Astrocyte (in vitro differentiated cells and primary cell): ENCODE data around the gene FSTL3. TPM values are rescaled to one million over a fixed set of nuclear protein-coding genes. Genes with fewer than 3 reads are reported as not detected.

Experiments
- DNase-seq: peaks from one replicate; pipeline ENCODE4 v3.0.0-alpha.2; 2010; ENCODE audit warnings: low read depth
- FAIRE-seq: peaks from 2 replicates; lab custom pipeline; 2011; peaks lifted over from hg19 to GRCh38; lab: Jason Lieb, UNC
- H2AFZ ChIP-seq: 2 replicates; pipeline ENCODE4 v1.6.0; 2012; ENCODE audit warnings: low read depth, low read length, inconsistent platforms
- H3K27ac ChIP-seq: 2 replicates; pipeline ENCODE4 v1.5.1; 2011; ENCODE audit warnings: low read depth, low read length, inconsistent platforms
- H3K27me3 ChIP-seq: 2 replicates; pipeline ENCODE4 v1.6.0; 2011; ENCODE audit warnings: low read length, inconsistent platforms; ENCODE audit not compliant: insufficient read depth
- H3K36me3 ChIP-seq: 2 replicates; pipeline ENCODE4 v1.5.1; 2011; ENCODE audit warnings: low read length, inconsistent platforms; ENCODE audit not compliant: insufficient read depth
- H3K4me1 ChIP-seq: 2 replicates; pipeline ENCODE4 v1.5.1; 2011; ENCODE audit warnings: low read length, inconsistent platforms; ENCODE audit not compliant: insufficient read depth
- H3K4me2 ChIP-seq: 2 replicates; pipeline ENCODE4 v1.6.0; 2012; ENCODE audit warnings: low read length, inconsistent platforms
- H3K4me3 ChIP-seq: 2 replicates; pipeline ENCODE4 v1.5.1; 2011; ENCODE audit warnings: low read depth, mild to moderate bottlenecking, low read length, inconsistent platforms; ENCODE audit not compliant: insufficient read depth
- H3K79me2 ChIP-seq: 2 replicates; pipeline ENCODE4 v1.6.0; 2012; ENCODE audit warnings: mild to moderate bottlenecking, low read length, inconsistent platforms; ENCODE audit not compliant: insufficient read depth
- H3K9ac ChIP-seq: 2 replicates; pipeline ENCODE4 v1.6.0; 2012; ENCODE audit warnings: mild to moderate bottlenecking, low read length, inconsistent platforms
- H3K9me3 ChIP-seq: 2 replicates; pipeline ENCODE4 v1.5.1; 2012; ENCODE audit warnings: low read depth, mild to moderate bottlenecking, low read length, inconsistent platforms; ENCODE audit not compliant: insufficient read depth
- H4K20me1 ChIP-seq: 2 replicates; pipeline ENCODE4 v1.6.0; 2012; ENCODE audit warnings: low read length, inconsistent platforms; ENCODE audit not compliant: insufficient read depth
- H3K27ac Mint-ChIP-seq: one replicate; pipeline ENCODE4 v1.8.0; 2021; ENCODE audit warnings: mild to moderate bottlenecking, mixed read lengths; ENCODE audit not compliant: unreplicated experiment
- H3K27me3 Mint-ChIP-seq: one replicate; pipeline ENCODE4 v1.8.0; 2021; ENCODE audit warnings: low read depth, mixed read lengths; ENCODE audit not compliant: unreplicated experiment
- H3K36me3 Mint-ChIP-seq: one replicate; pipeline ENCODE4 v1.8.0; 2021; ENCODE audit warnings: low read depth, mixed read lengths; ENCODE audit not compliant: unreplicated experiment
- H3K4me1 Mint-ChIP-seq: one replicate; pipeline ENCODE4 v1.8.0; 2021; ENCODE audit warnings: low read depth, mixed read lengths; ENCODE audit not compliant: unreplicated experiment
- H3K4me3 Mint-ChIP-seq: one replicate; pipeline ENCODE4 v1.8.0; 2021; ENCODE audit warnings: mild to moderate bottlenecking, moderate library complexity, mixed read lengths; ENCODE audit not compliant: unreplicated experiment
- H3K9me3 Mint-ChIP-seq: one replicate; pipeline ENCODE4 v1.8.0; 2021; ENCODE audit warnings: mild to moderate bottlenecking, mixed read lengths; ENCODE audit not compliant: unreplicated experiment
- CTCF ChIP-seq: IDR thresholded peaks from 2 replicates; pipeline ENCODE4 v1.5.1; 2011; ENCODE audit warnings: low read depth, mild to moderate bottlenecking, inconsistent platforms, low read length, moderate library complexity; ENCODE audit not compliant: insufficient read depth
- EZH2 ChIP-seq: IDR thresholded peaks from 2 replicates; pipeline ENCODE4 v1.6.1; 2012; ENCODE audit warnings: mild to moderate bottlenecking, low read length, inconsistent platforms; ENCODE audit not compliant: insufficient read depth
- total RNA-seq: library from RNA; stranded (reverse); gene quantifications from 2 replicates; pipeline ENCODE4 v1.2.1, GENCODE V29; 2021

Gene FSTL3
- total RNA-seq, 1 donor from 2014 or later = 72.0 TPM

- DNase-seq (no peak), FAIRE-seq (no peak)
- Histone ChIP-seq H3K9ac (no peak overlapping the region), H4K20me1 (peaks cover 9% of the 10 kb centered on the region), H3K79me2 (no peaks in the 10 kb centered on the region), H2AFZ (no peak overlapping the region), H3K4me1 (no peaks in the 10 kb centered on the region), H3K36me3 (no peaks in the 10 kb centered on the region), H3K4me3 (no peak overlapping the region), H3K27ac (no peak overlapping the region), H3K9me3 (no peaks in the 10 kb centered on the region), H3K27me3 (no peaks in the 10 kb centered on the region), H3K4me2 (no peak overlapping the region)
- H3K27ac Mint-ChIP-seq = no peak overlapping the region
- TF ChIP-seq CTCF = no peak
- no peak for TF ChIP-seq EZH2
- no peaks in the 10 kb centered on the region for H3K27me3 Mint-ChIP-seq
- H3K4me3 Mint-ChIP-seq = no peak overlapping the region
- H3K9me3 Mint-ChIP-seq = no peaks in the 10 kb centered on the region
- H3K36me3 Mint-ChIP-seq = peaks cover 15% of the 10 kb centered on the region
- H3K4me1 Mint-ChIP-seq = no peaks in the 10 kb centered on the region
Observed at GRCh38 chr19:731000-731399, 54.8 kb downstream of the FSTL3 start.

DNA sequence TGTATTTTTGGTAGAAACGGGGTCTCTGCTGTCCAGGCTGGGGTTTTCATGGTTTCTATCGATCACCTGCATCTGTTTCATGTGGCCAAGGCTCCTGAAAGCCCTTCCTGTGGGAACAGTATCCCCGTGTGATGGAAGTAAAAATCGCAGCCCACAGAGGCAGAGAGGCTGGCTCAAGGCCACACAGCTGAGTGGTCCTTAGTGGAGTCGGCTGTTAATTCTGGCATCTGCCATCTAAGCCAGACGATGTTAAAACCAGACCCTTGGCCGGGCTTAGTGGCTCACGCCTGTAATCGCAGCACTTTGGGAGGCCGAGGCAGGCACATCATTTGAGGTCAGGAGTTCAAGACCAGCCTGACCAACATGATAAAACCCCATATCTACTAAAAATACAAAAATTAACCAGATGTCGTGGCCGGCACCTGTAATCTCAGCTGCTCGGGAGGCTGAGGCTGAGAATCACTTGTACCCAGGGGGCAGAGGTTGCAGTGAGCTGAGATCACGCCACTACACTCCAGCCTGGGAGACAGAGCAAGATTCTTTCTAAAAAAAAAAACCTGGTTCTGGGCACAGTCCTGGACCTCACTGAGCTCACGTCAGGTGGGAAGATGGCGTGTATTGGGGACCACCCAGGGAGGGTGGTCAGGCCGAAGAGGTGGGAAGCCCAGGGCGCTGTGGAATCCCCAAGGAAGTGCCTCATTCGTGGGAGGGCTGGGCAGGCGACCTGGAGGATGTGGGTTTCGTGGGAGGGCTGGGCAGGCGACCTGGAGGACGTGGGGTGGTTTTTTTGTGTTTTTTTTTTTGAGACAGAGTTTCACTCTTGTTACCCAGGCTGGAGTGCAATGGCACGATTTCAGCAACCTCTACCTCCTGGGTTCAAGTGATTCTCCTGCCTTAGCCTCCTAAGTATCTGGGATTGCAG, 56.2 kb downstream of the FSTL3 start:
- Histone ChIP-seq H3K9me3 (no peaks in the 10 kb centered on the region), H3K79me2 (no peaks in the 10 kb centered on the region), H3K36me3 (no peaks in the 10 kb centered on the region), H3K4me1 (no peaks in the 10 kb centered on the region), H3K27me3 (no peaks in the 10 kb centered on the region), H3K9ac (no peak overlapping the region), H3K4me2 (no peak overlapping the region), H3K27ac (no peak overlapping the region), H4K20me1 (peaks cover 3% of the 10 kb centered on the region), H2AFZ (no peak overlapping the region), H3K4me3 (no peak overlapping the region)
- Mint-ChIP-seq H3K9me3 (no peaks in the 10 kb centered on the region), H3K4me3 (no peak overlapping the region), H3K36me3 (peaks cover 12% of the 10 kb centered on the region), H3K27ac (no peak overlapping the region), H3K4me1 (no peaks in the 10 kb centered on the region), H3K27me3 (no peaks in the 10 kb centered on the region)
- no peak for FAIRE-seq
- TF ChIP-seq EZH2 (no peak), CTCF (no peak)
- no peak for DNase-seq

Other genes starting within 250 kb of the FSTL3 start
- 27.5 and 29.7 TPM in 2 replicates for gene SHC2, start 215.4 kb upstream of the FSTL3 start, total RNA-seq
- 0.57 and 0.60 TPM in 2 replicates for gene MADCAM1, start 179.9 kb upstream of the FSTL3 start, total RNA-seq
- 17.9 and 20.4 TPM in 2 replicates for gene TPGS1, start 168.9 kb upstream of the FSTL3 start, total RNA-seq
- gene CDC34, start 144.6 kb upstream of the FSTL3 start, total RNA-seq = 190 and 192 TPM in 2 replicates
- gene GZMM, start 132.3 kb upstream of the FSTL3 start, total RNA-seq = 0.70 and 0.75 TPM in 2 replicates
- gene BSG, start 103.8 kb upstream of the FSTL3 start, total RNA-seq = 807 and 871 TPM in 2 replicates
- 4.8 and 5.5 TPM in 2 replicates for gene HCN2, start 86.5 kb upstream of the FSTL3 start, total RNA-seq
- 43.4 and 45.3 TPM in 2 replicates for gene POLRMT, start 42.9 kb upstream of the FSTL3 start, total RNA-seq
- 0.25 TPM in 1 of 2 replicates, not detected in the other for gene FGF22, start 36.5 kb upstream of the FSTL3 start, total RNA-seq
- 58.3 and 58.5 TPM in 2 replicates for gene RNF126, start 13.2 kb upstream of the FSTL3 start, total RNA-seq
- not detected in 2 replicates for gene PRSS57, start 19.1 kb downstream of the FSTL3 start, total RNA-seq
- gene PALM, start 32.5 kb downstream of the FSTL3 start, total RNA-seq = 60.0 and 67.3 TPM in 2 replicates
- 0.36 and 0.43 TPM in 2 replicates for gene MISP, start 74.7 kb downstream of the FSTL3 start, total RNA-seq
- gene PTBP1, start 121.1 kb downstream of the FSTL3 start, total RNA-seq = 366 and 386 TPM in 2 replicates
- 29.2 and 36.5 TPM in 2 replicates for gene PLPPR3, start 145.6 kb downstream of the FSTL3 start, total RNA-seq
- 1.00 and 1.4 TPM in 2 replicates for gene AZU1, start 151.4 kb downstream of the FSTL3 start, total RNA-seq
- not detected in 2 replicates for gene PRTN3, start 164.6 kb downstream of the FSTL3 start, total RNA-seq
- gene ELANE, start 175.9 kb downstream of the FSTL3 start, total RNA-seq = not detected in 2 replicates
- 0.59 and 0.65 TPM in 2 replicates for gene CFD, start 183.3 kb downstream of the FSTL3 start, total RNA-seq
- 41.4 and 45.0 TPM in 2 replicates for gene MED16, start 216.8 kb downstream of the FSTL3 start, total RNA-seq
- gene RNU6-9, start 217.1 kb downstream of the FSTL3 start, total RNA-seq = not detected in 2 replicates
- gene R3HDM4, start 236.8 kb downstream of the FSTL3 start, total RNA-seq = 57.9 and 60.0 TPM in 2 replicates
- gene KISS1R, start 240.9 kb downstream of the FSTL3 start, total RNA-seq = not detected in 2 replicates
- 100 and 106 TPM in 2 replicates for gene ARID3A, start 249.6 kb downstream of the FSTL3 start, total RNA-seq